HG02623 (cell line): ENCODE measurements around the gene OPCML.

Experiments
- ATAC-seq: cut with Tn5 transposase; IDR thresholded peaks from one replicate; pipeline ENCODE4 v1.9.1; 2021; ENCODE audit warnings: moderate library complexity; ENCODE audit not compliant: unreplicated experiment

Gene OPCML

DNA sequence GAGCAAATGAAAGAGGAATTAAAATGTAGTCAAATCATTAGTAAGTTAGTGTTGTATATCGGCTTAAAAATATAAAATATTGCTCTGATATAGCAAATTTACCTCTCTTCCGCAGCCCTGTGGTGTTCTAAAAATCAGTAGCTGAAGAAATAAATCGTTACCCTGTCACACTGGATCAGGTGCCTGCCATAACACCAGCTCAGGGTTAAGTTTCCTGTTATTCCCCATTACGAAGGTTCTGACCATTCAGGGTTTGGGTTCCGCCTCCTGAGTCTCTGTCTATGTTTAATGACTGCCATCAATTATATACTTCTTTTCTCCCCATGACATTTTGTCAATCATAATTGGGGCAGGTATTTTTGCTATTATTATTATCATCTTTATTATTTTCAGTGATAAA is 658.5 kb downstream of the OPCML start:
- no peak for ATAC-seq

DNA sequence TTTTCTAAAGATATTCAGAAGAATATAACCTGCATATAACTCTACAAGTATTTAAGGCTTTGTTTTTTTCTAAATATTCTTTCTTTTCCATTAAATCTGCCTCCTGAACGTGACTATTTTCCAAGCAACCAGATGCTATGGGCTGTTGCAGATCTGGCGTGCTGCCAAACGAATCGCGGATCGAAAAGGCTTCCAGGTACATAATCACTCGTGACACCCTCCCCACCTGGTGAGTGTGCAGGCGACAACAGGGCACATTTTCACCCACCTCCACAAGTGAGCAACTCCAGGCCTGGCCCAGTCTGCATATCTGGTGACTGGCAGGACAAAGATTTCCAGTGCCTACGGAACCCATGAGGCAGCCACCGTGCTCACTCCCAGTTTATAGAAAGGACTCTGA is 660.1 kb downstream of the OPCML start:
- ATAC-seq = no peak

DNA sequence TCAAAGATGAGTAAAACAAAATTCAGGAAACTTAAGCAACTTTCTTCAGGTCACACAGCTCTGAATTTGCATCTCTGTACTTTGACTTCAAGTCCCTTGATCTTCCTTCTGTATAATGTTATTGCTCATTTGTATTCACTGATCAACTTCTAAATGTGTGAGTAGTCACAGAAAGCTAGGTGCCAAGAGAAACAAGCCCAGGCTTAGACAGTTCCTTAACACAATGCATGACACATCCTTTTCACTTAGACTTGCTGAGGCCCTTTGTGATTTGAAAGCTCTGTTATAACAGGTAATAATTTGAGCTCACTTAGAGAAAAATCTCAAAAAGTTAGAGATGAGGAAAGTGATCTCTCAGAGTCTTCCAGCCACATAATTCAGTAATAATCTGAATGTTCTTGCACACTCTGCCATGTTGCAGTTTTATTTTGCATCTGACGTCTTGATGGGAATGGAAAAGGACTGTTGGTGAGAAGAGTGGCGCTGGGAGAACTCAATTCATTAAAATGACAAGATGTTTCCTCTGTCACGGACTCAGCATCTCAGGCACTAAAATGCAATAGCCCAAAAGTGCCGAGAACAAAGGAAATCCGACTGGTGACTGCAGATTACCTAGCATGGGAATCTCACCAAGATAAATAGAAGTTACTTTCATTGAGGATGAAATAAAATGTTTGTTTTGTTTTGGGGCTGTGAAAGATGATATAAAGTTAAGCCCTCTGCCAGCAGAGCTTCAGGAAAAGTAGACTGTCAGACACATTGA is 665.3 kb downstream of the OPCML start:
- ATAC-seq = no peak

DNA sequence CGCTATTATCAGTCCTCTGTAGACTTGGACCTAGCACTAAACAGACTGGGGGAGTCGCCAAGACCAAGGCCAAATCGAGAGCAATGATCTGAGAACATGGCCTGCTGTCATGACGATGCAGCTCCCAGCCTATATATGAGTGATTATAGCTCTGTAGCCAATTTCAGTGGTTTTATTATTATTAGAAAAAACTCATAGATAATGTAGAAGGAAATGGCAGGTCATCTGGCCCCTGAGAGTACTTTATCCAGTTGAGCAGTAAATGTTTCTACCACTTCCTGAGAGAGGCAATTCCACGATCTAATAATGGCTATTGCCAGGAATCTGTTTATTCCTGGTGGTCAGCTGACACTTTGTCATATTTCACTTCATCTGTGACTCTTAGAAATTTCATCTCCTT is 666.7 kb downstream of the OPCML start:
- ATAC-seq = no peak

DNA sequence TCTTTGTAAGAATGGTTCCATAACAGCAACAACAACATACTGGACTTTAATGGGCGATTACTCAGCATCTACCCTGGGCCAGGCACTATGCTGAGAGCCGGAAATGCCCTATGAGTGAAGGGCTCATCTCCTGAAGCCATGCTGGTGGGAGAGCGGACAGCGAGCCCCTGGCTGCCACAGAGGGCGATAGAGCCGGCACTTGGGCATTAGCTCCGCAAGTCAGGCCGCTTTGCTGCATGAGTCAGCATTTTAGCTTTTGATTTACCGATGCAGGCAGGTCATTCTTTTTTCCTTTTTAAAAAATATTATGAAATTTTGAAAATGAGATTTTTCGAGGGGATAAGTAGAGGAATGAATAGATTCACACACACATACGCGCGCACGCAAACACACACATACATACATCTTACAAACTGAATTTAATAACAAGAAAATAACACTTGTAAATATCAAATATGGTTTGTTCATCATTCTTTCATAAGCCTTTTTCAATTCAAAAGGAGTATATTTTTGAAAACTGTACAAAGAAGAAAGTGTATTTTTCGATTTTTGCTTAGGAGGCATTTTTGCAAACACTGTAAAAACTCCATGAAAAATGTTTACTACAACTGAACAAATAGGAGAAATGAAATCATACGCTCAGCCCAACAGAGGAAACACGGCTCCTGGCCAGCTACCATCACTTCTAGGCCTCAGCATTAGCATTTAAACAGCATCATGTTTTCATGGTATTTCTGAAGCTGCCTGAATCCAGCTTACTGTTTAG is 667.3 kb downstream of the OPCML start:
- no peak for ATAC-seq

DNA sequence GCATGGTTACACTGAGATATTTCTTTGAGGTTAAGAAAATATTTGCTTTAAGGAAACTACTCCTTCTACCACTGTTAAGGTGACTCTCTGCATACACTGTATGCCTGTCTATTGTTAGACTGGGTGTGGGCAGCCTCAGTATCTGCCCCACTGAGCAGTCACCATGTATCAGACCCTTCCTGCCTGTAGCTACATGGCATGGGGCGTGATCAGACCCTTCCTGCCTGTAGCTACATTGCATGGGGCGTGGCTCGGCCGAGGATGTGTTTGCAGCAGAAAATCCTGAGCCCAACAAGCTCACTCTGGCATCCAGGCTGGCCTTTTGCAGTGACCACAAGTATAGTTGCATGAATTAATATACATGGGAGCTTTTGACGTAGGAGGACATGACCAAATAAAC is 669.4 kb downstream of the OPCML start:
- ATAC-seq = no peak

DNA sequence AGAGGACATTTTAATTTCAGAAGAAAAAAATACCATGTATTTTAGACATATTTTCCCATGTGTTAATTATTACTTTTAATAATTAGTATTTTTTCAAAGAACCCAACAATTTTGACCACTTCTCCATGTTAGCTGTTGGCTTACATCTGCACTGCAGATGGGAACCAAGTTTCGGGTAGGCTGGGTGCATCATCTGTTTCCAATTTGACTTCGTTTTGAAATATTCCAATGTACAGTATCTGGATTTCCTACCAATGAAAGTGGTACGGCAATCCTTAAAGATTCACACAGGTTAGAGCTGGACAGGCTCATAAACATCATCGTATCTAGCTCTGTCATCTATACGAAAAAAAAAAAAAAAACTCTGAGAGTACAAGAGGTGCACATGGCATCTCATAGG is 670.2 kb downstream of the OPCML start:
- no peak for ATAC-seq

DNA sequence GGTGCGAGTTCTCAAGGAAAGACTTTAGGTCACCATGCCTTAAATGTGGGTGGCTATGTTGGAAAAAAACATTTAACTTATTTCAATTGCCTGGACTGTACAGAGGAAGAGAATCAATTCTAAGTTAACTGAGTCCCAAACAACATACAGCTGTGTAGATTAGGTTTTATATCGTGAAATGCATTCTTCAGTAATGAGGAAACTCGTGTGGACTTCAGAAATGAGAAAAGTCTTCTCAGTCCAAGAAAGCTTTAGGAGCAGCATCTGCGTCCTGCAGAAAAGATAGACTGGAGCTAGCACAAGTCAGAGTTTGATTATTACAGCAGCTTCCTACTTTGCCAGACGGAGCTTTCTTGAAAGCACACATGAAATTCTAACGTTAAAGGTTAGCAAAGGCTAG is 673.0 kb downstream of the OPCML start:
- ATAC-seq = no peak

DNA sequence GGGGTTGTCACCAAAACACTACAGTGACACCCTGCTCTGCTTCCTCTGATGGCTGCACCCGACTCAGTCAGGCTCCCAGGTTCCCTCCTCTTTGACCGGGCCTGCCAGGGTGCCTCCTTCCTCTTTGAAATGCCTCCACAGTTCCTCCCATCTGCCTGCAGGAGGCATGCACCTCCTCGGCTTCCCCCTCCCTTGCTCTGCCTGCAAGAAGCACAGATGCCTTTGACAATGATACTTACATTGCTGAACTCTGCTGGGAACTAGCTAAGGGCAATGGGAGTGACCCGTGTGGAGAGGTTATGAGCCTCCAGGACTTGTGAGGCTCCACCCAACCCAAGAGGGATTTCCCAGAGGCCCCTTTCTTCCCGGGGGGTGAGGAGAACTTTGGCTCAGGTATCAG is 674.1 kb downstream of the OPCML start:
- no peak for ATAC-seq

DNA sequence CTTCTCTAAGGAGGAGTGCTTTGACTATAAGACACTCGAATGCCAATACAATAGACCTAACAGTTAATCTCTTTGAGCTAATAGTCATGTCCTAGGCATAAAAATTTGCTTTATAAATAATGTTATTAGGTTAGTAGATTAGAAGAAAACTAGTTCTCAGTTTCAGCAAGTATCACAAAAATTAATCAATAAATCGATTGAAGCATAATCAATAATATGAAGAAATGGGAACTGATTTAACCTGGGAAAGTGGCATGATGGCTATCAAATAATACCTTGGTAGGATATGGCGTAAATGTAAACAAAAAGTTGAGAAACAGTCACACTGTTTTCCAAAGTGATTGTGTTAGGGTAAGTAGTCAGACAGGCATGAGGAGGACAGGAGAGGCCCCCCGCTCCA is 676.3 kb downstream of the OPCML start:
- no peak for ATAC-seq

DNA sequence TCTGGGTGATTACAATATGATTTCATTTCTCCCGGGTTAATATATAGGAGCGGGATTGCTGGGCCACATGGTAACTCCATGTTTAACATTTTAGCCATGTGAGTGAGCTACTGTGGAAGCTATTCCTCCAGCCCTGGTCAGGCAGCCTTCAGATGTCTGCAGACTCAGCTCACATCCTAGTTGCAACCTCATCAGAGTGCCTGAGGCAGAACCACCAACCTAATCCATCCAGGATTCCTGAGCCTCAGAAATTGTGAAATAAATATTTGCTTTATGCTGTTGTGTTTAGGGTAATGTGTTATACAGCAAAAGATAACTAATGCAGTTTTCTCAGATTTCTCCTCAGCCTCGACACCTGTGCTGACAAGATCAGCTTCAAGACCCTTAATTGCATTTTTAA is 676.8 kb downstream of the OPCML start:
- ATAC-seq = no peak

DNA sequence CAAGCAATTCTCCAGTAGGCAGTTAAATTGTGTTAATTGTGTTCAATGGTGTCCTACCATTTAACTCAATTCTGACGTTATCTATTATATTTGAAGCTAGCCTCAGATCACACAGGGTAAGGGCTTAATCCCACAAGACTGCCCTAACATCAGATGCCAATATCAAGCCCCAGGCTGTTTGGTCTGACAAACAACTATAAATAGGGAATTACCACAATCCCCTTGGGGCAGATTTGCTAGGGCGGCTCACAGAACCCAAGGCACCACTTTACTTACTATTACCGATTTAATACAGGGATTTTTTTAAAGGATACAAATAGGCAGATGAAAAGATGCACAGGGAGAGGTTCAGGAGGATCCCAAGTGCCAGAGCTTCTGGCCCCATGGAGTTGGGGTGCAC is 678.4 kb downstream of the OPCML start:
- ATAC-seq = no peak

DNA sequence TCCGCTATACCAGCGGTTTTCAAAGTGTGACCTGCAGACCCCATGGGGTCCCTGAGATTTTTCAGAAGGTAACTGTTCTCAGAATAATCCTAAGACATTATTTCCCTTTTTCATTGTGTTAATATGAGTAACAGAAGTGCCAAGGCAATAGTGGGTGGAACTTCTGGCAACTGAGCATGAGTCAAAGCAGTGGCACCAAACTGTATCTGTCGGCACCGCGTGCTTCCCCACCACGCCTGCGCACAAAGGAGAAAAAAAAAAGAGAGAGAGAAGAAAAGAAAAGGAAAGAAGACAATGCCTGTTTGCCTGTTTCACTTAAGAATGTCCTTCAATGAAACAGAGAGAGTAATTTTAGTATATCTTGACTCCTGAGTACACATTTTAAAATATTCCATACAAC is 679.9 kb downstream of the OPCML start:
- ATAC-seq = no peak

DNA sequence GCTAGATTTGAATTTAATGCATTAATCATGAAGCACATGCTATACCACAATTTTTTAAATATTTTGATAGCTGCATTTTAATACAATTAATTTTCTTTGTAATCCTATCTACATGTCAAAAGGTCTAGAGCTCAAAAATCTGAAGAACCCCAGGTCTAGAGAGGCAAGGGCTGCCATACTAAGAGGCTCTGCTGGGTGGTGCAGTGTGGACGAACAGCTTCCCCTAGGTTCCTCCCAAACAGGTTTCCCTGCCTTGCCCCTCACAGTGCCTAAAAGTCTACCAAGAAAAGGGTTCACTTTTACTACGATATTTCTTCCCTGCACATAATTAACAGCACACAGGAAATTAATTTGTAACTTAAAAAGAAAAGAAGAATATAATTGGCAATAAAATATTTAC is 681.1 kb downstream of the OPCML start:
- ATAC-seq = no peak

DNA sequence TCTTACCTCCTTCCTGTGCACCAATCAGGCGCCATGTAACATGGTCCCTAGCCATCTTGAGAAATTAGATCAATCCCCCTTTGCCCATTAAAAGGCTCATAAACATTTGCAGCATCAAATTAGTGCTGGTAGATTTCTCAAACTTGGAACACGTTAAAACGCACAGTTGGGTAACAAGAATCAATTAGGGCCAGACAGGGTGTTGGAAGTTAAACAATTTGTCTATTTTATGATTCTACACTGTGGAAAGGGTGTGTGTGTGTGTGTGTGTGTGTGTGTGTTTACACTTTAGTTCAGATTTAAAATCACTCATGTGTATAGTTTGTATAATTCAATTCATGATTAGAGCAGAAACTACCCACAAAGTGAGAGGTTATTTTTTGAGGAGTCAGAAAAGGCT is 682.0 kb downstream of the OPCML start:
- ATAC-seq = no peak

DNA sequence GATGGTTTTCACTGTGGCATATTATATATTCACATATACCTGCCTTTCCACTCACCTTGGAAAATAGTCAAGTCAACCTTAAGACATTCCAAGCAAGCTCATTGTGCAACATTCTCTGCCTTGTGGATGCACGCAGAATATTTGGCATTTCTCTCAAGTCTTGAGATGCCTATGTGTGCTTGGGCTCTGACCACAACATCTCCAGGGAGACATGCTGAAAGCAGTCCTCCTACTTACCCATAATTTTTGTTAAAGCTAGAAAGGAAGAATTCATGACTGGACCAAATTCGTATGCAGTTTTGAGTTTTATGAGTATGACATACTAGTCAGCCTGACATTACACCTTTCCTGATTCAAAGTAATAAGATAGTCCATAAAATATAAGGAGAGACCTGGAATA is 684.0 kb downstream of the OPCML start:
- ATAC-seq = no peak

DNA sequence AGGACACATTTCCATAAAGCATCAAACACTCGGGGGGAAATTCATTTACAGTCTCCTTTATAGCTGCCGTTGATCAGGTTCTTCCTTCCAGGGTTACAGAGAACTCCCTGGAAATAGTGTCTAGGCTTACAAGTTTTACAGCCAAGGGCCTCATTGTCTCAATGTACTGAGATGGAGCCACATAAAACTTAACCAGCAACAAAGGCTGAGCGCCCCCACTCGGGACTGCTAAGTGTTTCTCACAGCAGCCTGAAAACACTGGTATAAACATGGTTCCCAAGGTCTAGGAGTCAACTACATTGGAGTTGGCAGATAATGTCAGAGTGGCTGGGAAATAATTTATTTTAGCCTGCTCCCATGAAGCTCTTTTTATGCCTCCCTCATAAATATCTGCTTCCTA is 686.2 kb downstream of the OPCML start:
- no peak for ATAC-seq

DNA sequence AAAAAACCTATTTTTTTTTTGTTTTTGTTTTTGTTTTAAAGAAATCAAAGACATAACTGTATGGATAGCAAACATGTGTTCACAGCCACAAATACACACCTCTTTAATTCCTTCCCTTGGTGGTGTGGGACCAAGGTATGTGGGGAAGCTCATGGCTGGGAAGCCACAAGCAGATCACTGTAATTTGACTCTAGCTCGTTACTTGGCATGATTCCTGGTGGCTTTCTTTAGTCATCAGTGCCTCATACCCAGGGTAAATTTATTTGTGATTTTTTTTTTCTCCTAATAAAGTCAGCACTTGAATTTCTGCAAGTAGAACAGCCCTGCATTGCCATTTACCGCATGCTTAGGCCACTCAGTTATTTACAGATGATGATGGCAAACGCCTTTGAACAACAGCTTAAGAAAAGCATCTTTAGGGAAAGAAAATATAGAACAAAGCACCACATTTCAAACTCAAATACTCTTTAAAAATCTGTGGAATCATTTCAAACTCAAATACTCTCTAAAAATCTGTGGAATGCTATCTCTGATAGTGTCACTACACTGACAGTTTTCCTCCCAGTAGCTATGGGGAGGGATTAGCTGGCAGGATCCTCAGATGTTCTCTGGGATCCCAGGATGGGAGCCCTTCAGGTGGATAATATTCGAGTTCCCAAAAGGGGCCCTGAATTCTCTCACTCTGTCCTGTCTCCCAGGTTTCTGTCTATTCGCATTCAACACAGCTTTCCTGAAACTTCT is 687.2 kb downstream of the OPCML start:
- no peak for ATAC-seq

DNA sequence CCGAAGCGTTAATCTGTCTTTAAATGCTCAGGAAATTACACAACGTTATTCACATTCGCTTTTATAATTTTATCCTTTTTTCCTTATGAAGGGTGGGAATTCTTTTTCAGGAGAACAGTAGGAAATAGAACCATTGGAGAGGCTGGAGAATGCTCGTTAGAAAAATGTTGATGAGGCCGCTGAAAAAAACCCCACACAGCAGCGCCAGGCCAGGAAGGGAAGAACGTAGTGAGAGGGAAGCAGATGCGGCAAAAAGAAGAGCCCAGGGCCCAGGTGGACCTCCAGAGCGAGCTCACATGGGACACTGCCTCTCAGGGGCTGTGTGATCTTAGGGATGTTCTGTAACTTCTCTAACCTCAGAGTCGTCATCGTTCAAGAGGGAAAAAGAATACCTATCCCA is 691.6 kb downstream of the OPCML start:
- no peak for ATAC-seq

DNA sequence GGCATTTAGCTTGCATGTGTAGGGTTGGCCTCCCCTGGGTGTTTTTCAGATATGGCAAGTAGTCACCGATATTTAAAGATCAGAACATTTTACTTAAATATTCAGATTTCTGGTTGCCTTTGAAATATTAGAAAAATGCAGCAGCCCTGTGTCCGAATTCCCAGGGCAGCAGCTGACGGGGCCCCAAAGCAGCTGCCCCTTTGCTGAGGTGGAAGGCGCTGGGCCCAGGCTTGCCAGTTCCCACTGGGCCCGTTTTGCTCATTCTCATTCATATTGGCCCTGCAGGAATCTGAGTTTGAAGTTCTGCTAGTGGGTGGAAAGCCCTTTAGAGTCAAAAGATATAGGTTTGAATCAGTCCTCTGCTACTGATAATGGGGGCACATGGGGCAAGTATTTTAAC is 692.1 kb downstream of the OPCML start:
- ATAC-seq = no peak

DNA sequence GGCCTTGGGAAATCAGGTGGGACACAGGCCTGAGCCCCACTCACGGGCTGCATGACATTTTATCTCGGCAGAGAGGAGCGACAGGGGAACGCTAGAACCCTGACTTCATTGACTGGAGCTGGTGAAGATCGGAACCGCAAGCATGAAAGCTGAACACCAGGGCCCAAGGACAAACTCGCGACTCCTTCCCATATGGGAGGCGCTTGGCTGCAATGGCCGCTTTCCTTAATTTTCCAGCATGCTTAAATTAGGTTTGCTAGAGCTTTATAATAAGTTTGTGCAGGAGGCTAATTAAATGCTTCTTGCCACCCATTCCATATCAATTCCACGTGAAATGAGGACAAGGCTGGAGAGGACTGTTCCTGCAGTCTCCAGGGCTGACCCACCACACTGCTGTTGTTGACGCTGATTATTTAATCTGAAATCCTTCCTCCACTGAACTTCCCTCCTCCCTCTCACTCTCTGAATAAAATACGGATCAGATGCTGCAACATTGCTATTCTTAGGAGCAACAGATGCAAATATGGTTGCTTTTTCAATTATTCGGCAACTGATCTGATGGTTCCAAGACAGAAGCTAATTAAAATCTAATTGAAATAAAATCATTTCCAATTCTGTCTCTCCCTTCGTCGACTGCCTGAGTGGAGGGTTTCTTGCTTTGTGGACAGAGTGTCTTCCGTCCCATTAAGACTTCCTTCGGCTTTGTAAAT is 692.9 kb downstream of the OPCML start:
- ATAC-seq = no peak
